ENCODE results near the gene MBNL1. TPM values are rescaled to one million over a fixed set of nuclear protein-coding genes. Genes with fewer than 3 reads are reported as not detected.

MBNL1 gene
- total RNA-seq, 4 donors from 2014 or later = 346 to 530 (median 397) TPM

GRCh38 chr3:152349392-152349791 is 80.7 kb downstream of the MBNL1 start:
- no peak for ATAC-seq (ENCODE audit: low FRiP score)
- DNase-seq (ENCODE audit: low spot score) = no peak
- no peak for TF ChIP-seq CTCF (IDR thresholded peaks at IDR 0.05)

- no peak for DNase-seq (ENCODE audit: low spot score)
- no peak for ATAC-seq (ENCODE audit: low FRiP score)
- no peak for TF ChIP-seq CTCF (IDR thresholded peaks at IDR 0.05)
Observed at GRCh38 chr3:152350139-152350538, 81.4 kb downstream of the MBNL1 start.

GRCh38 chr3:152350776-152351175 is 82.0 kb downstream of the MBNL1 start:
- ATAC-seq (ENCODE audit: low FRiP score) (no peak), DNase-seq (ENCODE audit: low spot score) (no peak)
- TF ChIP-seq CTCF (IDR thresholded peaks at IDR 0.05) = no peak

- no peak for ATAC-seq (ENCODE audit: low FRiP score)
- no peak for TF ChIP-seq CTCF (IDR thresholded peaks at IDR 0.05)
- no peak for DNase-seq (ENCODE audit: low spot score)
Observed at GRCh38 chr3:152352554-152352953, 83.8 kb downstream of the MBNL1 start.

- TF ChIP-seq CTCF (IDR thresholded peaks at IDR 0.05) = no peak
- no peak for DNase-seq (ENCODE audit: low spot score)
- no peak for ATAC-seq (ENCODE audit: low FRiP score)
Observed at GRCh38 chr3:152353578-152353977, 84.8 kb downstream of the MBNL1 start.

GRCh38 chr3:152355744-152356665 is 87.3 kb downstream of the MBNL1 start:
- TF ChIP-seq CTCF (IDR thresholded peaks at IDR 0.05) = no peak
- no peak for ATAC-seq (ENCODE audit: low FRiP score)
- DNase-seq (ENCODE audit: low spot score) = no peak

- TF ChIP-seq CTCF (IDR thresholded peaks at IDR 0.05) = no peak
- no peak for DNase-seq (ENCODE audit: low spot score)
- ATAC-seq (ENCODE audit: low FRiP score) = no peak
Observed at GRCh38 chr3:152356870-152357276, 88.1 kb downstream of the MBNL1 start.
